ENCODE measurements around the gene CFL1. TPM values are rescaled to one million over a fixed set of nuclear protein-coding genes. Genes with fewer than 3 reads are reported as not detected.
"Not testable (repeated sequence)": the region's sequence is repeated elsewhere in the genome, so short reads cannot be mapped to it uniquely, and the experiment has no call there.

Gene CFL1
- total RNA-seq, 4 donors from 2014 or later: 153 to 371 (median 251) TPM

DNA sequence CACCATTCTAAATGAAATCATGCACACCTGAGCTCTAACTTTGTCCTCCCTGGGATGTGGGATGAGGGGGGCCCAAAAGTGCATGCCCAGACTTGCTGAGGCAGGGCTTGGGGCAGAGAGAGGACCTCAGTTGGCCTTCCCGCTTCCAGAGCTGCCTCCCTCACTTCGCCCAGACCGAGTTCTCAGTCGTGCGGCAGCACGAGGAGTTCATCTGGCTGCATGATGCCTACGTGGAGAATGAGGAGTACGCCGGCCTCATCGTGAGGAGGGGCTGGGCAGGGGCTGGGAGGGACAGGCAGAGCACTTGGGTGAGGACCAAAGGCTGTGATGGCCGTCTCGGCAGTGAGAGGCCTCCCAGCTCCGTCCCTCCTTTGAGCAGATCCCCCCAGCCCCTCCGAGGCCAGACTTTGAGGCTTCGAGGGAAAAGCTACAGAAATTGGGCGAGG lies 8.2 kb downstream of the CFL1 start:
- H3K4me1 ChIP-seq: no peaks in the 10 kb centered on the region
- intact Hi-C loops (cut with DNase I; ENCODE audit: low total_unique reads): no loop called here
- in situ Hi-C loops (cut with MboI; ENCODE audit: low sequenced_read_pairs in 4 of 4): no loop called here
- TF ChIP-seq, protein P1, sequence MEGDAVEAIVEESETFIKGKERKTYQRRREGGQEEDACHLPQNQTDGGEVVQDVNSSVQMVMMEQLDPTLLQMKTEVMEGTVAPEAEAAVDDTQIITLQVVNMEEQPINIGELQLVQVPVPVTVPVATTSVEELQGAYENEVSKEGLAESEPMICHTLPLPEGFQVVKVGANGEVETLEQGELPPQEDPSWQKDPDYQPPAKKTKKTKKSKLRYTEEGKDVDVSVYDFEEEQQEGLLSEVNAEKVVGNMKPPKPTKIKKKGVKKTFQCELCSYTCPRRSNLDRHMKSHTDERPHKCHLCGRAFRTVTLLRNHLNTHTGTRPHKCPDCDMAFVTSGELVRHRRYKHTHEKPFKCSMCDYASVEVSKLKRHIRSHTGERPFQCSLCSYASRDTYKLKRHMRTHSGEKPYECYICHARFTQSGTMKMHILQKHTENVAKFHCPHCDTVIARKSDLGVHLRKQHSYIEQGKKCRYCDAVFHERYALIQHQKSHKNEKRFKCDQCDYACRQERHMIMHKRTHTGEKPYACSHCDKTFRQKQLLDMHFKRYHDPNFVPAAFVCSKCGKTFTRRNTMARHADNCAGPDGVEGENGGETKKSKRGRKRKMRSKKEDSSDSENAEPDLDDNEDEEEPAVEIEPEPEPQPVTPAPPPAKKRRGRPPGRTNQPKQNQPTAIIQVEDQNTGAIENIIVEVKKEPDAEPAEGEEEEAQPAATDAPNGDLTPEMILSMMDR (IDR thresholded peaks at IDR 0.05 in 4 of 5, conservative IDR thresholded peaks at IDR 0.05 in 1 of 5): no peak
- TF ChIP-seq POLR2A (IDR thresholded peaks at IDR 0.05): no peak
- no peak overlapping the region for H3K4me3 ChIP-seq
- H3K9me3 ChIP-seq: peaks cover 0 to 4% (median 0%) of the 10 kb centered on the region in 3 donors
- DNase-seq: no peak
- no peak overlapping the region for H3K27ac ChIP-seq
- no peak for ATAC-seq
- H3K27me3 ChIP-seq: no peaks in the 10 kb centered on the region
- H3K36me3 ChIP-seq: peaks cover 0 to 35% of the 10 kb centered on the region in 2 donors

DNA sequence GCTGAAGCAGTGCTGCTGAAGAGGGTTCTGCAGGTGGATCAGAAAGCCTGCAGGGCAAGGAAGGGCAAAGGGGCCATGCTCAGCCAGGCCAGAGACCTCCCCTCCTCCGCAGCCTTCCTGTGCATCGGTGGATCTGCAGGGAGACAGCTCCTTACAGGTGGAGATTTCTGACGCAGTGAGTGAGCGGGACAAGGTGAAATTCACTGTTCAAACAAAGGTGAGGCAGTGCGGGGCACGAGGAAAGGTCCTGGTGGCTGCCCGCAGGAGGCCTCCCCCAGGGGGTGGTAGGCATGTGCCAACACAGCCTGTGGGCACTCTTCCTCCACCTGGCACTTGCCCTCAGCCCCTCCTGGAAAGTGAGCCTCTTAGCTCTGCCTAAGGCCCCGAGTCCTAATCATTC lies 8.6 kb downstream of the CFL1 start:
- DNase-seq (no peak), ATAC-seq (no peak)
- TF ChIP-seq POLR2A (IDR thresholded peaks at IDR 0.05): no peak
- TF ChIP-seq, protein P1 (IDR thresholded peaks at IDR 0.05 in 4 of 5, conservative IDR thresholded peaks at IDR 0.05 in 1 of 5): no peak
- H3K9me3 ChIP-seq: peaks cover 0 to 4% (median 0%) of the 10 kb centered on the region in 3 donors
- peaks cover 0 to 30% of the 10 kb centered on the region in 2 donors for H3K36me3 ChIP-seq
- no peak overlapping the region for H3K27ac ChIP-seq
- no peaks in the 10 kb centered on the region for H3K4me1 ChIP-seq
- in situ Hi-C loops (cut with MboI; ENCODE audit: low sequenced_read_pairs in 4 of 4) (no loop called here), intact Hi-C loops (cut with DNase I; ENCODE audit: low total_unique reads) (no loop called here)
- H3K4me3 ChIP-seq: no peak overlapping the region
- no peaks in the 10 kb centered on the region for H3K27me3 ChIP-seq

DNA sequence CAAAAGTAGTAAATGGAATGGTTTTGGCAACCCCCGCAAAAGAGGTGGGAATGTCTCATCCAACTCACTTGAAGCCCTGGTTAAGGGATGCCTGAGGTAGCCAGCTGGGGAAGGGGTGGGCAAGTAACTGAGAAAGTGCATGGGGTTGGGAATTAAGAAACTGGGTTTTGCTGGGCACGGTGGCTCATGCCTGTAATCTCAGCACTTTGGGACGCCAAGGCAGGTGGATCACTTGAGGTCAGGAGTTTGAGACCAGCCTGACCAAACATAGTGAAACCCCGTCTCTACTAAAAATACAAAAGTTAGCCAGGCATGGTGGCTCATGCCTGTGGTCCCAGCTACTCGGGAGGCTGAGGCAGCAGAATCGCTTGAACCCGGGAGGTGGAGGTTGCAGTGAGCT lies 9.3 kb downstream of the CFL1 start:
- in situ Hi-C loops (cut with MboI; ENCODE audit: low sequenced_read_pairs in 4 of 4); intact Hi-C loops (cut with DNase I; ENCODE audit: low total_unique reads); H3K27me3 ChIP-seq; H3K9me3 ChIP-seq; H3K27ac ChIP-seq; H3K4me1 ChIP-seq; ATAC-seq; H3K4me3 ChIP-seq; DNase-seq: not testable (repeated sequence)
- H3K36me3 ChIP-seq: peaks cover 0 to 24% of the 10 kb centered on the region in 2 donors

DNA sequence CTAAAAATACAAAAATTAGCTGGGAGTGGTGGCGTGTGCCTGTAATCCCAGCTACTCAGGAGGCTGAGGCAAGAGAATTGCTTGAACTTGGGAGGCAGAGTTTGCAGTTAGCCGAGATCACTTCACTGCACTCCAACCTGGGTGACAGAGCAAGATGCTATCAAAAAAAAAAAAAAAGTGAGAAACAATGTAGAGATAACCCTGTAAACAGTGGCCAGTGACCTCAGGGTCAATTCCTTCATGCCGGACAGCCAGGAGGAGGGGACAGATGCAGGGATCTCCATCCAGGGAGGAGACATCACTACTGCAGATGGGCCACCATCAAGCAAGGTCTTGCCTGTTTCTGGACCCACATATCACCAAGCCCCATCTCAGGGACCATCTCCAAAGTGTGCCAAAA lies 10.2 kb downstream of the CFL1 start:
- DNase-seq: no peak
- in situ Hi-C loops (cut with MboI; ENCODE audit: low sequenced_read_pairs in 4 of 4): no loop called here
- H3K9me3 ChIP-seq: peaks cover 0 to 4% (median 0%) of the 10 kb centered on the region in 3 donors
- peaks cover 0 to 14% of the 10 kb centered on the region in 2 donors for H3K36me3 ChIP-seq
- H3K4me3 ChIP-seq: no peak overlapping the region
- no peaks in the 10 kb centered on the region for H3K27me3 ChIP-seq
- H3K27ac ChIP-seq: no peak overlapping the region
- TF ChIP-seq, protein P1 (IDR thresholded peaks at IDR 0.05 in 4 of 5, conservative IDR thresholded peaks at IDR 0.05 in 1 of 5): no peak
- no peak for TF ChIP-seq POLR2A (IDR thresholded peaks at IDR 0.05)
- intact Hi-C loops (cut with DNase I; ENCODE audit: low total_unique reads): no loop called here
- H3K4me1 ChIP-seq: no peaks in the 10 kb centered on the region
- ATAC-seq: no peak

DNA sequence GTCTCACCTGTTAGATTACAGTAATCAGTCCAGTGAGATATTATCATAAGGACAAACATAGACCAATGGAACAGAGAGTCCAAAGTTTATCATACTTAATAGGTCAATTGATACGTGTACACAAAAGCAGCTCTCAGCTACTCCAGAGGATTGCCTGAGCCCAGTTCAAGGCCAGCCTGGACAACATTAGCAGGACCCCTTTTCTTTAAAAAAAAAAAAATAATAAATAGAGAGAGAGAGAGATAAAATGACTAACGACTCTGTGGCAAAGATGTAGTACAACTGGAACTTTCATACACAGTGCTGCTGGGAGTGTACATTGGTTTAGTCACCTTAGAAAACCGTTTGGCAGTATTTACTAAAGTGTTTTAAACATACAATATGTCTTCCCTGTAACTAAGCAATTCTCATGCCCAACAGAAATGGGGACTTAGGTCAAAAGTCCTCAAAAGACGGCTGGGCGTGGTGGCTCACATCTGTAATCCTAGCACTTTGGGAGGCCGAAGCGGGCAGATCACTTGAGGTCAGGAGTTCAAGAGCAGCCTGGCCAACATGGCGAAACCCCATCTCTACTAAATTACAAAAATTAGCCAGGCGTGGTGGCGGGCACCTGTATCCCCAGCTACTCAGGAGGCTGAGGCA lies 13.6 kb downstream of the CFL1 start:
- intact Hi-C loops (cut with DNase I; ENCODE audit: low total_unique reads): no loop called here
- no peaks in the 10 kb centered on the region for H3K4me1 ChIP-seq
- no peak for DNase-seq
- in situ Hi-C loops (cut with MboI; ENCODE audit: low sequenced_read_pairs in 4 of 4): no loop called here
- no peaks in the 10 kb centered on the region for H3K9me3 ChIP-seq
- ATAC-seq: no peak
- H3K4me3 ChIP-seq: no peak overlapping the region
- no peak for TF ChIP-seq POLR2A (IDR thresholded peaks at IDR 0.05)
- TF ChIP-seq, protein P1 (IDR thresholded peaks at IDR 0.05 in 4 of 5, conservative IDR thresholded peaks at IDR 0.05 in 1 of 5): no peak
- H3K27me3 ChIP-seq: no peaks in the 10 kb centered on the region
- no peaks in the 10 kb centered on the region for H3K36me3 ChIP-seq
- H3K27ac ChIP-seq: no peak overlapping the region
